Kidney epithelial cell (primary cell): ENCODE results near the gene CCNQ. TPM values are rescaled to one million over a fixed set of nuclear protein-coding genes. Genes with fewer than 3 reads are reported as not detected.

ENCODE experiments used
- DNase-seq: peaks from one replicate; pipeline ENCODE4 v3.0.0-alpha.2; 2010; ENCODE audit warnings: low read depth
- H3K27me3 ChIP-seq: 2 replicates; pipeline ENCODE4 v1.6.0; 2011; ENCODE audit warnings: low read length; ENCODE audit not compliant: control insufficient read depth, insufficient read depth
- H3K36me3 ChIP-seq: 2 replicates; pipeline ENCODE4 v1.5.1; 2011; ENCODE audit warnings: low read length; ENCODE audit not compliant: control insufficient read depth, insufficient read depth
- H3K4me3 ChIP-seq: 2 replicates; pipeline ENCODE4 v1.5.1; 2011; ENCODE audit warnings: low read depth, mild to moderate bottlenecking, control low read depth, low read length
- total RNA-seq: library from RNA; depleted of rRNA; stranded (reverse); fragments of >200 nt; gene quantifications from 2 replicates; pipeline ENCODE4 v1.2.3, GENCODE V29; 2015
- TF ChIP-seq, protein P1 (sequence below): IDR thresholded peaks from 2 replicates; pipeline ENCODE4 v1.5.1; 2011; ENCODE audit warnings: mild to moderate bottlenecking, moderate library complexity, low read length, control low read depth, inconsistent platforms; ENCODE audit not compliant: insufficient read depth, poor library complexity, severe bottlenecking

Gene CCNQ
- total RNA-seq, 1 donor from 2014 or later: 29.3 TPM

DNA sequence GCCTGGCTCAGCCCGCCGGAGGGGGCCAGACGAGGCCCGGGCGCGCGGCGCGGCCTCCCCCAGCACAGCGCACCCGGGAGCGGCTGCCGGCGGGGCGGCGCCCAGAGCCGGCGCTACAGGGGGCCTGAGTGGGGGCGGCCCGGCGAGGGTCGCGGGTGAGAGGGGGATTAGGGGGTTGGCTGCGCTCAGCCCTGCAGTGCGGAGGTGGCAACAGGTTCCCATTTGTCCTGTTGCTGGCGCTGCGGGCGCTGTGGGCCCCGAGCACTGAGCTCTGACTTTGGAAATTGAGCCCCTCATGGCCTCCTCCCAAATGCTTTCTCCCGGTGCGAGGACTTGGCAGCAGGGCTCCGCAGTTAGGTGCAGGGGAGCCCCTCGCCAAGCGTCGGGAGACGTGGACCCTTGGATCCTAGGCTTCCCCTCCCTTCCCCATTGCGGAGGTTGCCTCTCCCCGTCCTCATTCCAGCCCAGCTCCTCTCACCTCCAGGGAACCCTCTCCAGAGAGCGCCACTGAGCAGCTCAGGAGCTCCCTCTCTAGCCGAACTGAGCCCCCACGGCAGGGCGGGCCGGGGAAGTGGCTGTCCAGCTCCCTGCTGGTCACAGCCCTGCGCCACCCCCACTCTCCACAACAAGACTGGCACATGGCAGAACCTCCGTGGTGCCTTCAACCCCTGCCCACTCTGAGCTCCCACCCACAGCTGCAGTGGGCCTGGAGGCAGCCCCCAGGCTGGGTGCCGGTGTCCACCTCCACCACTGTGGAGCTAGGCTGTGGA is 45.6 kb upstream of the CCNQ start:
- TF ChIP-seq, protein P1, sequence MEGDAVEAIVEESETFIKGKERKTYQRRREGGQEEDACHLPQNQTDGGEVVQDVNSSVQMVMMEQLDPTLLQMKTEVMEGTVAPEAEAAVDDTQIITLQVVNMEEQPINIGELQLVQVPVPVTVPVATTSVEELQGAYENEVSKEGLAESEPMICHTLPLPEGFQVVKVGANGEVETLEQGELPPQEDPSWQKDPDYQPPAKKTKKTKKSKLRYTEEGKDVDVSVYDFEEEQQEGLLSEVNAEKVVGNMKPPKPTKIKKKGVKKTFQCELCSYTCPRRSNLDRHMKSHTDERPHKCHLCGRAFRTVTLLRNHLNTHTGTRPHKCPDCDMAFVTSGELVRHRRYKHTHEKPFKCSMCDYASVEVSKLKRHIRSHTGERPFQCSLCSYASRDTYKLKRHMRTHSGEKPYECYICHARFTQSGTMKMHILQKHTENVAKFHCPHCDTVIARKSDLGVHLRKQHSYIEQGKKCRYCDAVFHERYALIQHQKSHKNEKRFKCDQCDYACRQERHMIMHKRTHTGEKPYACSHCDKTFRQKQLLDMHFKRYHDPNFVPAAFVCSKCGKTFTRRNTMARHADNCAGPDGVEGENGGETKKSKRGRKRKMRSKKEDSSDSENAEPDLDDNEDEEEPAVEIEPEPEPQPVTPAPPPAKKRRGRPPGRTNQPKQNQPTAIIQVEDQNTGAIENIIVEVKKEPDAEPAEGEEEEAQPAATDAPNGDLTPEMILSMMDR: peak; percentile 2
- H3K36me3 ChIP-seq: no peaks in the 10 kb centered on the region
- H3K27me3 ChIP-seq: peaks cover 71% of the 10 kb centered on the region
- DNase-seq: no peak
- no peak overlapping the region for H3K4me3 ChIP-seq

DNA sequence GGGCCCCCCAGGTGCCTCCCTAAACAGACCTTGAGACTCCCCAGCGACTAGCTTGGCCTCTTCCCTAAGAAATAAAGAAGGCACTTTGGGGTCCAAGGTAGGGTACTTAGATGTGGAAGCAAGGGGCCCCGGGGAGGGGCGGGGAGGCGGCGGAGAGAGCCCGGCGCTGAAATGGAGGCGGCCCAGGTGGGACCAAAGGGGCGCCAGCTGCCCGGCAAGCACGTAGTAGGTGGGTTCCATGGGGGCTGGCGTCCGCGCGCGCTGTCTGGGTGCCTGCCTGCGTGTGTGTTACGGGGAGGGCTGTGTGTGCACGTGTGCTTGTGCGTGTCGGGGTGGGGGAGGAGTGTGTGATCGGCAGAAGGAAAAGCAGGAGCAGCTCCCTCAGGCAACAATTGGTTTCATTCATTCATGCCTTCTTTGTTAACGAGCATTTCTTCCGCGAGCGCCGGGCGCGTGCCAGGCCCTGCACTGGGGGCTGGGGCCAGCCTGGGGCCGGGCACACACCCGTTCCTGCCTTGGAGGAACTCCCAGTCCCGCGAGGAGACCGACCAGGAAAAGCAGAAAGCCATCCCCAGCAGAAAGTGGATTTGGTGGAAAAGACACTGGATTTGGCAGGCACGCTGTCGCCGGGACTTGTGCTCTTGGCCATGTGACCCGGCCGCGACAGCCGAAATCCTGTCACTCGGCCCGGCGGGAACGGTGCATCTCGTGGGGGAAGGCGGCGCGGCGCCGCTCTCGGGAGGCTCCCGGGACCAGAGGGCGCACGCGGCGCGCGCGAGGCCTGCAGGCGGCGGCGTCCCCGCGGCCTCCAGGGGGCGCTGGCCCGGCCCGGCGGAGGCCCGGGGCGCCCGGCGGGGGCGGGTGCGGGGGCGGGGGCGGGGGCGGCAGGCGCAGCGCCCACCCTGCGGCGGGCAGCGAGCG is 44.8 kb upstream of the CCNQ start:
- Histone ChIP-seq H3K36me3 (no peaks in the 10 kb centered on the region), H3K27me3 (peaks cover 70% of the 10 kb centered on the region), H3K4me3 (no peak overlapping the region)
- TF ChIP-seq, protein P1: no peak
- DNase-seq: no peak

DNA sequence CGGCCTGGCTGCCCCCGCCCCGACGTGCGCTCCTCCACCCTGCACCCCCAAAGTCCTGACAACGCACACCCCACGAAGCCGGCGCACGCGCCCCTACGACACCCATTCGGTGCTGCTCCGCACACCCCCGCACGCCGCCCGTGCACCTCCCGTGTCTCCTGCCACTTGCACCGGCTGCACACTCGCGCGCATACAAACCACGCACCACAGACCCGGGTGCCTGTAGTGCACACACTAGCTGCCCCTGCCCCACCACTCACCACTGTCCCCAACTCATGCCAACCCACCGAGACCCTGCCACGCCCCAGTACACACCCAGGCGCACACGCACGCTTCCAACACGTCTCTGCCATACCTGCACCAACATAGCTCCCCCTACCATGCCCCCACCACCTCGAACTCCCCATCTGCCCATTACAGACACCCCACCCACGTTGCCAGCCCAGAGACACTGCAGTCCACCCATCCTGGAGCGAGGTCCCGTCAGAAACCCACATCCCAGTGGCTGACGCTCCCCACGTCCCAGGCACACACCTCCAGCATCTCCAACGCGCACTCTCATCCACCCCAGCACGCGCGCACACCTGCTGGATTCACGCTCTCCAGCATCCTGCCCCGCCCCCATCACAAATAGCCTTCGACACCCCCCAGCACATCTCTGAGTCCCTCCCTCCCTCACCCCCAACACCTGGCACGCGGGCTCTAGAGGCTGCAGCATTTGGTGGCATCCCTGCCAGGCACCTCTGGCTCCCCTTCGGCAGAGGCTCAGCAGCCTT is 43.9 kb upstream of the CCNQ start:
- Histone ChIP-seq H3K4me3 (no peak overlapping the region), H3K36me3 (no peaks in the 10 kb centered on the region), H3K27me3 (peaks cover 72% of the 10 kb centered on the region)
- DNase-seq: no peak
- TF ChIP-seq, protein P1: no peak

DNA sequence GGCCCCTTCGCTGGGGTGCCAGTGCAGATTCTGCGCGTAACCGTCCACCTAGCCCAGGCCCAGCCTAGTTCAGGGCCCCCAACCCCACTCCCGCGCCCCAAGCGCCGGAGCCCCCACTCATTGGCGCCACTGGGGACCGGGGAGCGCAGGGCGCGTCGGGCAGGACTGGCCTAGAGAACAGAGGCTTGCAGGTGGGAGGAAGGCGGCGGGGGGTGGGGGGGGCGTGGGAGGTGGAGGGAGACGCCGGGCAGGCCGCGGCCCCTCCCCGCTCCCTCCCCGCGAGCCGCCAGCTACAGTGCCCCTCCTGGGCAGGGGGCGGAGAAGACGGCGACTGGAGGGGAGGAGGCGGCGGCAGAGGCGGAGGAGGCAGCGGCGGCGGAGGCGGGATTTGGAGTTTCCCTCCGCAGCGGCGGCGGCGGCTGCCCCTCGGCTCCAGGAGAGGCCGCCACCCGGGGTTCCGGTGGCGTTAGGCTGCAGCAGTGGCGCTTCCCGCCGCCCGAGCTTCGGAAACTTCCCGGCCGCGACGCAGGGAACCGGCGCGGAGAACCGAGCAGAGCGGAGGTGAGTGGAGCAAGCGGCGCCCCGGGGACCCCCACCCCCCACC is 43.2 kb upstream of the CCNQ start:
- DNase-seq: no peak
- TF ChIP-seq, protein P1: no peak
- peaks cover 66% of the 10 kb centered on the region for H3K27me3 ChIP-seq
- H3K36me3 ChIP-seq: no peaks in the 10 kb centered on the region
- H3K4me3 ChIP-seq: no peak overlapping the region

DNA sequence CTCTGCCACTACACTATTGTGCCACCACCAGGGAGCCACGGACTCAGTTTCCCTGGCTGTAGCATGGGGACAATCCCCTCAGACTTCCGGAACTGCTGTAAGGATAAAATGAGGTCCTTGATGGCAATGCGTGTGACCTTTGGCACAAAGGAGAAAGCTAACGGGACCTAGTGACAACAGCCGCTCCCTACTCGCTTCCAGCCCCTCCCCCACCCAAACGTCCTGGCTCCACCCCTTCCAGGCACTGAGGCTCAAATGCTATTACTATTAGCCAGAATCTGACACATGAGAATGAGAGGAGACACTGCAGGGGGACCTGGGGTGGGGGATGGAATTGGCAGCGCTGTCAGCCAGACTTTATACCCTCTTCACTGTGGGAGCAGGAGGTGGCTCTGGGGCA is 42.7 kb upstream of the CCNQ start:
- Histone ChIP-seq H3K4me3 (no peak overlapping the region), H3K27me3 (peaks cover 65% of the 10 kb centered on the region), H3K36me3 (no peaks in the 10 kb centered on the region)
- DNase-seq: no peak
- TF ChIP-seq, protein P1: no peak
